ENCODE results near the gene NYAP2.

NYAP2 gene

GRCh38 chr2:225598897-225599296 lies 199.4 kb downstream of the NYAP2 start:
- TF ChIP-seq CTCF (IDR thresholded peaks at IDR 0.05; ENCODE audit: low read depth, low read length, missing control alignments): no peak
- H3K4me3 ChIP-seq (replicated peaks; ENCODE audit: low read depth, low read length): no peak overlapping the region
- DNase-seq (ENCODE audit: extremely low read depth, low read depth): no peak

- DNase-seq (ENCODE audit: extremely low read depth, low read depth): no peak
- TF ChIP-seq CTCF (IDR thresholded peaks at IDR 0.05; ENCODE audit: low read depth, low read length, missing control alignments): no peak
- no peak overlapping the region for H3K4me3 ChIP-seq (replicated peaks; ENCODE audit: low read depth, low read length)
These were observed 200.3 kb downstream of the NYAP2 start for GRCh38 chr2:225599856-225600255.

GRCh38 chr2:225600444-225600843 lies 200.9 kb downstream of the NYAP2 start:
- no peak overlapping the region for H3K4me3 ChIP-seq (replicated peaks; ENCODE audit: low read depth, low read length)
- no peak for DNase-seq (ENCODE audit: extremely low read depth, low read depth)
- no peak for TF ChIP-seq CTCF (IDR thresholded peaks at IDR 0.05; ENCODE audit: low read depth, low read length, missing control alignments)

GRCh38 chr2:225600865-225601264 lies 201.4 kb downstream of the NYAP2 start:
- no peak for TF ChIP-seq CTCF (IDR thresholded peaks at IDR 0.05; ENCODE audit: low read depth, low read length, missing control alignments)
- no peak overlapping the region for H3K4me3 ChIP-seq (replicated peaks; ENCODE audit: low read depth, low read length)
- DNase-seq (ENCODE audit: extremely low read depth, low read depth): no peak

GRCh38 chr2:225602205-225602604 lies 202.7 kb downstream of the NYAP2 start:
- DNase-seq (ENCODE audit: extremely low read depth, low read depth): no peak
- no peak overlapping the region for H3K4me3 ChIP-seq (replicated peaks; ENCODE audit: low read depth, low read length)
- TF ChIP-seq CTCF (IDR thresholded peaks at IDR 0.05; ENCODE audit: low read depth, low read length, missing control alignments): no peak

- TF ChIP-seq CTCF (IDR thresholded peaks at IDR 0.05; ENCODE audit: low read depth, low read length, missing control alignments): no peak
- no peak for DNase-seq (ENCODE audit: extremely low read depth, low read depth)
- H3K4me3 ChIP-seq (replicated peaks; ENCODE audit: low read depth, low read length): no peak overlapping the region
These were observed 208.6 kb downstream of the NYAP2 start for GRCh38 chr2:225608136-225608535.

GRCh38 chr2:225612636-225613035 lies 213.1 kb downstream of the NYAP2 start:
- no peak for DNase-seq (ENCODE audit: extremely low read depth, low read depth)
- TF ChIP-seq CTCF (IDR thresholded peaks at IDR 0.05; ENCODE audit: low read depth, low read length, missing control alignments): no peak
- H3K4me3 ChIP-seq (replicated peaks; ENCODE audit: low read depth, low read length): no peak overlapping the region

Measured in HFF-Myc (cell line).